NCI-H2029 (cell line): Measurements from ENCODE around the gene SLC26A2.
A peak's percentile ranks its signal among the peaks of the same experiment; 100 is the strongest.

Experiments
- DNase-seq: peaks from one replicate; lab custom pipeline; 2025; lab: John Stamatoyannopoulos, UW

Gene SLC26A2

DNA sequence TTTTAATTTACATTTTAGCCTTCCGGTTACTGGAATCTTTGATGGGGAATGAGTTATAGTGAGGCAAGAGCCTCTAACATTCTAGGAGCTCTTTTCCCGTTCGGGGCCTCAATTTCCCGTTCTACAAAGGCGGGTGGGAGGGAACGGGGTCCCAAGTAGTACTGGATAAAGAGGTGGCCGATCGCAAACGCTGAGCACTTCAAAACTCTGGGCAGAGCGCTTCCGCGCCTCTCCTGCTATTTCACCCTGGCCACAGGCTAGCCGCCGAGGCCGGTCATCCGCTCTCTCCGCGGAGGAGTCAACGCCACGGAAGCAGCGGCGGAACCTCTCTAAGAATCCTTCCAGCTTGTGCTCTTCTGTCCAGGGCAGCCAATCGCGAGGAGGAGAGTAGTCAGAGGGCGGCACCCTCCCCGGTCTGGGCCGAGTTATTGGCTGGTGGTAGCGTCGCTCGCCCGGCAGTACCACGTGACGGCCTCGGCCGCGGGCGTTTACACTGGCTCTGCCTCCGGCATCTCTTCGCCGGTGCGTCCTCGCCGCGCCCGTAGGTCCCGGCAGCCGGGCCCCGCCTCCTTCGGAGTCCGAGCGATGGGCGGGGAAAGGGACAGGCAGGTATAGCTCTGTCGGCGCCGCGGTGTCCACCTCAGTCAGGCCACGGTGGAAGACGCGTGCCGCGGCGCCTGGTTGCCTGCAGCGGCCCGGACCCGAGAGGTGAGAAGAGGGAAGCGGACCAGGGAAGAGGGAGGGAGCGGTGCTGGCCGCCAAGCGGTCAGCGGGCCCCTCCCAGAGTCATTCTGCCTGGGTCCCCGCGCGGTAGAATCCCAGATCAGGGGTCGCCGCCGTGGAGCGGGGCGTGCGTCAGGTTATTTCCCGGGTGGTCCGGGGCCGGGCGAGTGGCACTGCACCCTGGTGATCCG is at the start of gene SLC26A2:
Gene SLC26A2, plus strand, starts transcription at position 487 of the 914 bp plus-strand sequence. CDS start 16,895 bp downstream, outside the sequence.
- DNase-seq, result peak; percentile 97

DNA sequence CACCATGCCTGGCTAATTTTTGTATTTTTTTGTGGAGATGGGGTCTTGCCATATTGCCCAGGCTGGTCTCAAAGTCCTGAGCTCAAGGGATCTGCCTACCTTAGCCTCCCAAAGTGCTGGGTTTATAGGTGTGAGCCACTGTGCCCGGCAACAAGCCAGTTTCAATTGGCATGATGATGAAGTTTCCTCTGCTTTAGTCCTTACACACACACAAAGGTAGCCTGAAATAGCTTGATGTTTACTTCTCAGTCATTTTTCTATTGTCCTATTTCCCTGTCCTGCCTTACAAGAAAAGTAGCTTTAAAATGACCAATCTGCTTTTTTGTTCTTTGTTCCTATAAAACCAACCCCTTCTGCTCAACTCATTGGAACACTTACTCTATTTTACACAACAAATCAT is 49.5 kb upstream of the SLC26A2 start:
- DNase-seq, result no peak

DNA sequence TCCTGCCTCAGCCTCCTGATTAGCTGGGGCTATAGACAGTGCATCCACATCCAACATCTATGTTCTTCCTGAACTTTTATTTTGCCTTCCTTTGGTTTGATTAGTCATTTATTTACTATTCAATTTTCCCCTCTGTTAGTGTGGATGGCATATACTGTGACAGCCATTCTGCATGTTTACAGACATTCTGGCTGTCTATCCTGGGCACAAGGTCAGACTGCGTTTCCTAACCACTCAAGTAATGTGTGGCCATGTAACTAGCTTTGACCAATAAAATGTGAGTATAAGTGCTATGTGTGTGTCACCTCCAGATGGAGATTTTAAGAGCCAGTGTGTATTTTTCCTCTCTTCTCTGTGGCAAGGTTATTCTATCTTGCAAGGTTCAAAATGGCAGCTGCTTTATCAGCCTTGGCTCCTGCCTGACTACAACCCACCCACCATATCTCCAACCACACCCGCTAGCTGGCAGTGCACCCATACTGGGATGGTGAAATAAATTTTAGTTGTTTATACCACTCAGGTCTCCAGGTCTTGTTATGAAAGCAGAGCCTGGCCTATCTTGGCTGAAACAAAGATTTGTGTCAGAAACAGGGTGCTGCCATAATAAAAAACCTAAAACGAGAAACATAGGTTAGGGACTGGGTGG is 48.2 kb upstream of the SLC26A2 start:
- no peak for DNase-seq

DNA sequence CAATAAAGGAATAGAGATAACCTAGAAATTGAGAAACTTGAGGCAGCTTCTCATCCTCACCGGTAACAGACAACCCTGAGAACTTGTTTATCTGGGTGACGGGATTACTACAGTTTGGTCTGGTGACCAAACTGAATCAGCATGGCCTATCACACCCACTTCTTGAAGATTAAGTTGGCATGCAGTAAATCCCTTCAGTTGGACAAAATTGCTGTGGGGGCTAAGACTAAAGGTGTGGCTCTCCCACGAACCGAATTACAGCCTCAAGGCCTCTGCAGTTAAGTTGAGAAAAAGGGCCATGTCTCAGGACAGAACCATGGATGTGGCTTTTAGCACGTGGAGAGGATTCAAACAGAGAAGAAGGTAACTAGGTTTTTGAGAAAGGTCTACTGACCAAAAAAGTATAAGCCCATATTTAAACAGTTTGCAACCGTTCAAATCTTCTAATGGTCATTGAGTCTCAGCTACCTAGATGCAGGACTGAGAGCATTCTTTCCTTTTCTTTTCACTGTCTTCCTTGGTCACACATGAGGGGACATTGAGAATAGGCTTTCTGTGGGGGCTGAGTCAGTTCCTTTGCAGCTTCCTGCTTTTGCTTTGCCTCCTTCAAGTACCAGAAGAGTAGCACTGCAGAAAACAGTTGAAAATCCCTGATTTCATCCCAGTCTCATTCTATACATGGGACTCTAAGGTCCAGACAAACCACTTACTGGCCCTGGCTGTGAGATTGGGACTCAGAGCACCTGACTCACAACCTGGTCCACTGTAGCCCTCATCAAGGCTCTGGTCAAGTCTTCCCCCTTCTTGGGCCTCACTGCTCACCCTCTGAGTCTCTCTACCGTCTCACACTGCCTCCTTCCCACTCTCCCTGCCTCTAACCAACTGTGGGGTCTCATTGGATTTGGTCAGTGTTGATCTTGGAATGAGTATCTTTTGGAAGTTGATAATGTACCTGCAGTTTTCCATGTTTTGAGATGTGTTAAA is 46.8 kb upstream of the SLC26A2 start:
- no peak for DNase-seq

DNA sequence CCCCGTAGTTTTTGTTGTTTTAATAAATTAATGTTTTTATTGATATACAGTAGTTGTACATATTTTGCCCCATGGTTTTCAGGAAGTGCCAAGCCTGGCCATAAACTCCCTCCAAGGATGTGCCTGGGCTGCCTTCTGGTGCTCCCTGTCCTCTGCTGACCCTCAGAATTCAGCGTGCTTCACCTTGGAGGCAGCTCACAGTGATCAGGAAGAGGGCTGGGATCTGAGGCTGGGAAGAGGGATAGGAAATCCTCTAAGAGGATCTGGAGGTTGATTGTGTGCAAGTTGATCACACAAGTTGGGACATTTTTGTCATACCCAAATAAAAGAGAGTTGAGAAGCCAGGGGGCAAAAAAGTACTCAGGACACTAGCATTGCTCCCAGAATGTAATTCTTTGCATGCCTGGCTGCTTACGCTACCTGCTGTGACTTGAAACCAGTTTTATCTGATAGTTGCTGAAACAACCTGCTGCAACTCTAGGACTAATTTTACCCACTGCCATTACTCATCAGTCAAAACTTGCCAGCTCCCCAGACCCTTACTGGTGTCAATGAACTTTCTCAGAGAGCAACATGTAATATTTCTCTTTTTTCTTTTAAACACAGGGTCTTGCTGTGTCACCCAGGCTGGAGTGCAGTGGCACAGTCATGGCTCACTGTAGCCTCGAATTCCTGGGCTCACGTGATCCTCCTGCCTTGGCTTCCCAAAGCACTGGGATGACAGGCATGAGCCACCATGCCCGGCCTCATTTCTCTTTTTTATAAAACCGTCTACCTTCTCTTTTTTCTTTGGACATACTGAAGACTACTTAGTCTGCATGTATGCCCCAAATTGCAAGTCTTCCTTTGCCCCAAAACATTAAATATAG is 44.9 kb upstream of the SLC26A2 start:
- no peak for DNase-seq

DNA sequence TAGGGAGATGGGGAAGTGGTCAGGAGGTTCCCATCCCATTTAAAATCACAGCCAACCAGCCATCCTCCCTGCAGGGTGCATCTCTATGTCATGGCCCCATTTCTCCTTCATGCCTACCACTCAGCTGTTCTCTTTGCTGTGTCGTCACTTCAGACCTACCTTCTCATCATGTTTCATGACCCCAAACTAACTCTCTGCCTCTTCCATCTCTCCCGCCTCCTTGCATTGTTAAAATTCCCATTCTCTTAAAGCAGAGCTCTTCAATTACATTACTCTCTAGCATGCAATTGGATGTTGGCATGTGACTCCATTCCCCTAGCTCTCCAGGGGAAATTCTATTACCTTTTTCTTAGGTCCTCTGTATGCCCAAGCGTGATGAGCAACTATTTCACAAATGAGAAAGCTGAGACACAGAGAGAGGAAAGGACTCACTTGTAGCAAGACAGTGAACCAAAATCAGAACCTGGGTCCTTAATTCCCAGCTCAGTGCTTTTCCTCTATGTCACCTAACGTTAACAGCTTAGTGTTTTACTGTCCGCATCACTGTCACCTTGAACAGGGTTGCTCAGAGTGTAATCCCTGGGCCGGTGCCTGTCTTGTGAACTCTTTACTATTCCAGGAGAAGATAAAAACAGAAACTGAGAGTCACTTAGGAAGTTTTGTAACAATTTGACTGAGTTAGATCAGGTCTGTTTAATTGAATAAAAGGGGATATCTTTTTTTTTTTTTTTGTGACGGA is 44.1 kb upstream of the SLC26A2 start:
- no peak for DNase-seq

DNA sequence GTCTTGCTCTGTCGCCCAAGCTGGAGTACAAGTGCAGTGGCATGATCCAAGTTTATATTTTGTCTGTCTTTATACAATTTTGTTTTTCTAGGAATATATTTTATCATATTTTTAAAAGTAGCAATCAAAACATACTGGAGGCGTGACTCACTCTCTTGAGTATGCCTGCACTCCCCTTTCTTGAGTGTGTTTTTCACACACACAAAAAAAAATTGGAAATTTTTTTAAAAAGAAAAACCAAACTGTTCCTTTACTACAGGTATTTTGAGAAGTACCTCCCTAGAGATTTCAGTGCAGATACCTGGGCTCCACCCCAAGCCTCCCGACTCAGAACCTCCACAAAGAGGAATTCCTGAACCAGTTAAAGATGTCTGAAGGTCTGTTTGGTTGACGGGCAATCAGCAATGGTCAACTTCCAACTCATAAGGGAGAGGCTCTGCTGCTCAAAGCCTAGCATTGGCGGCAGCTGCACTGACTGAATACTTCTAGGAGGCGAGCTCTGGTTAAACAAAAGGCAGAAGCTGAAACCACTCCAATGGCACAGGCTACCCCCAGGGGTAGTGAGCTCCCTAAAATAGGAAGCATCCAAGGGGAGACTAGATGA is 43.4 kb upstream of the SLC26A2 start:
- DNase-seq, result no peak

DNA sequence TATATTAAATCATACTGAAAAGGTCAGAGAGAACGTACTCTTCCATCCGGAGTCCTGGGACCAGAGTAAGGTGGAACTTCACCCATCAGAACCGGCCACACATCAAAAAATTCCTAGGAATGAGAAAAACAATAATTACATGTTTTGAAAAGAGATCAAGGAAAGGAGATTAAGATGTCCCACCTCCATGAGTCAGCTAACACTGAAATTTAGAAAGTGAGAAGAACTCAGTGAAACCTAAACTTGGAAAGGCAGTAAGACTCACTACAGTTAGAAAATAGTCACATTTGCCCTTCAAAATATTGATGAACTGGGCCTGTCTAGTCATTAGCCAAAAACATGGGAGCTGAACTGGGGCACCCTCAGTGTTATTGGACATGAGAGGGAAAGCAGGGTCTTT is 39.0 kb upstream of the SLC26A2 start:
- no peak for DNase-seq

DNA sequence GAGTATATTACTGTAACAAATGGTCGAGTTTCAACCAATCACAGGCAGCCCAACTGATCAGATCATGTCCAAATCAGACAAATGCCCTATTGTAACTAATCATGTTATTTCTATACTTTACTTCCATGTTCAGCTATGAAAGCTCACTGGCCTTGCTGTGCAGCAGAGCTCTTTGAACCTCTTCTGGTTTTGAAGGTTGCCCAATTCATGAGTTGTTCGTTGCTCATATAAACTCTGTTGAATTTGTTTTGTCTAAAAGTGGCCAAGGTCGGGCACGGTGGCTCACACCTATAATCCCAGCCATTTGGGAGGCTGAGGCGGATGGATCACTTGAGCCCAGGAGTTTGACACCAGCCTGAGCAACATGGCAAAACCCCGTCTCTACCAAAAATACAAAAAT is 37.6 kb upstream of the SLC26A2 start:
- DNase-seq, result no peak

DNA sequence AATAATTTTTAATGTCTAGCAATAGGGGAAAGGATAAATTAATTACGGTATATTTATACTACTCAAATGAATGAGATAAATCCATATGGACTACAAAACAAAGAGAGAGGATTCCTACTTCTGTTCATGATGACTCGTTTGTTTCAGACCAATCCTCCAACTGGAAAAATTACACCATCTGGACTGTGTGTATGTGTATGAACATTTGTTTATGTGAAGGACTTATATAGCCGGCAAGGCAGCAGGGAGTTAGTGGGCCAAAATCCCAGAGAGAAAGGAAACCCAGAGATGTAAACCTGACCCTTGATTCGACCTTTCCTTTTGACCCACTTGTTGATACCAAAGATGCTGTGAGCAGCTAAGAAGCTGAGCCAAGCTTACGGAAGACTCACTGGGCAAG is 36.1 kb upstream of the SLC26A2 start:
- DNase-seq, result no peak

DNA sequence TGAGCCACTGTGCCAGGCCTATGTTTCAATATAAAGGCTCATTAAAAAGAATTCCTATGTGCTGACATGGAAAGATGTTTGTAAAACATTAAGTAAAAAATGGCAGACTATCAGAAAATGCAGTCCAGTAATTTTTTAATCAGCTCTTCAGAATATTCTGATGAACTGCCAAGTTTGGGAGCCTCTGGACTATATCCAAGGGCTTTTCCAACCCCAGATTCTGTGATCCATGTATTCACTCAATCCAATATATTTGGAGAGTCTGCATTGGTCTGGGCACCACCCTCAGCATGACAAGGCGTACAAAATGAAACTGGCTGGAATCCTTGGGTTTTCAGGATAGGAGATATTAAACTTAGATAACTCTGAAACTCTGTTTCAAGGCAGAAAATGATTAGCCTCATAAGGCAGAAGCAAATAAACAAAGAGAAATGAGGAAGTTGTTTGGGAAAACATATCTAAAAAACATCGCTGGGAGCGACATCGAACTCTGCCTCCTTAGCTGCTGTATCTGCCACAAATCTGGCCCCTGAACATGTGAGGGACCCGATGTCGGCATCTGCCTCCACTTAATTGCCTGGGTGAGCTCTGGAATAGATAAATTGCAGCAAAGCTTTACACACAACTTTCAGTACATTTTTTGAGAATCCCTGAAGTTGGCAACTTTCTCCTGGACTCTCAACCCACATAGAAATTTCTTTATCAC is 30.4 kb upstream of the SLC26A2 start:
- no peak for DNase-seq

DNA sequence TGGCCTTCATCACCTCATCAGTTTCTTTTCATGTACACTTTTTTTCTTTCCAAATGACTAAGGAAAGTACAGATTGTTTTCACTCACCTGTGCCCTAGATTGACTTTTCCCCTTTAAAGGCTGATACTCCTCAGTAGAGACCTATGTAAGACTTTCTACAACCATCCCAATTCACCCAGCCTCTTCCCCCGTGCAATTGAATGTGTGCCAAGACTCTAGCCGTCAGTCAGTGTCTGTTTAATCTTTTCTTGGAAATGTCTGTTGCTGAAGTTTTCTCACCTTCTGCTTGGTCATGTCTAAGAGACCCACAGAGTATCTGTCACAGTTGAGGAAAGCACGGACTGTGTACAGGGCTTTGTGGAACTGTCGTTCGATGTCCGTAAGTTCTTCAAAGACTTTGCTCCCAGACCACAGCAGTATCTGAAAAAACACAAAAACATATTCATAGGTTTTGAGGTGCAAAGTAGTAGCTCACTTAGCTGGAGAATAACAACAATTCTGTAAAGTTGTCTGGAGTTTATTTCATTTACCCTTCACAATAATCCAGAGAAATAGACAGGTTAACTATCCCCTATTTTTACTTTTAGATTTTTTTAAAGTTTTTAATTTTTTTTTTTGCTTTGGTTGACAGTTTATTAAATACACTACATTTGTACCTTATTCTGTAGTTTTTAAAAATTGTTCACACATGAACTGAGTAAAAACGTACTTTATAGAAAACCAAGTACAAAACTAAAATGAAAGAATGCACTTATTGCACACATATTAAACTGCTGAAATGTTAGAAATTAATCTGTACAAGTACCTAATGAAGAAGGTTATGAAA is 29.6 kb upstream of the SLC26A2 start:
- no peak for DNase-seq

DNA sequence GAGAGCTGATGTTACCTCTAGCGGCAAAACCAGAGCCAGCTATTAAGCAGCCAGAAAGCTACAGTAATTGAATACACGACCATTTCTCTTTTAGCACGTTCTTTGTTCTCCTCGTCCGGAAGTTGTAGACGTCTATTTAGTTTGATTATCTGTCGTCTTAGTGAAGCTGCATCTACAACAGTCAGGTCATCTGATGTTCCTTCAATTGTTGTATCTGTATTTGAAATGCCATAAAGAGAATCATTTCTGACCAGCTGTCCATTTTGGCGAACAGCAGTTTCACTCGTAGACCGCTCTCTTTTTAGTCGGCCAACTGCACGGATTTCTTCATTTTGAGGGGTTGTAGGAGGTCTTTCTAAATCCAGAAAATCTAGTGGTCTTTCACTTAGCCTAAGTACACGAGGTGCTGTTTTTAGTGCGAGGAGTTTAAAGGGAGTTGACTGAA is 28.5 kb upstream of the SLC26A2 start:
- DNase-seq, result peak; percentile 44

DNA sequence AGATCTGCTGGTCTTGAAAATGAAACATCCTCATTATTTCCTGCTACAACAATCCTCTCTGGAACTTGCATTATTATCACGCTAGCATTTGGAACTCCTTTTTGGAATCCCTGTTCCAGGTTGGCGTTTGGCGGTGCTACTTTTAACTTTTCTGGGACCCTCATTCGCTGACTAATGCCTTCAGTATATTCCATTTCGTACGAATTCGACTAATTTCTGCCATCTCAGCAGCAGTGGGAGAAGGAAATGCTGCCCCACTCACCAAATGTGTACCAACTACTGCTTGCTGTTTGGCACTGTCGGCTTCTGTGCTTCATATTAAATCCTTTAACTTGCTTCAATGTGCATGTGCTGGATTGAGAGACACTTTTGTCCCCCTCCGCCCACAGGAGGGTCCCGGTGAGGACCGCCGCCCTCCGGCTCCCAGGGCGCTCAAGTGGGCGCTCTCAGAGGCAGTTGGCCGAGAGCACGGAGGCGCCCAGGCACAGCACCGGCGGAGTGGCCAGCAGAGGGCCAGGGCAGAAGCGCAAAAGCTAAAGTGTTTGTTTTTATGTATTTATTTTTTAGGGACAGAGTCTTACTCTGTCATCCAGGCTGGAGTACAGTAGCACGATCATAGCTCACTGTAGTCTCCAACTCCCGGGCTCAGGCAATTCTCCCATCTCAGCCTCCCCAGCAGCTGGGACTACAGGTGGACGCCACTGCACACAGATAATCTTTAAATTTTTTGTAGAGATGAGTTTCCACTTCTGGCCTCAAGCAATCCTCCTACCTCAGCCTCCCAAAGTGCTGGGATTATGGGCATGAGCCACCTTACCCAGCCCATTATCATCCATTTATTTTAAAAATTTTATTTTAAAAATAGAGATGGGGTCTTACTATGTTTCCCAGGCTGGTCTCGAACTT is 27.9 kb upstream of the SLC26A2 start:
- peak; percentile 55 for DNase-seq

DNA sequence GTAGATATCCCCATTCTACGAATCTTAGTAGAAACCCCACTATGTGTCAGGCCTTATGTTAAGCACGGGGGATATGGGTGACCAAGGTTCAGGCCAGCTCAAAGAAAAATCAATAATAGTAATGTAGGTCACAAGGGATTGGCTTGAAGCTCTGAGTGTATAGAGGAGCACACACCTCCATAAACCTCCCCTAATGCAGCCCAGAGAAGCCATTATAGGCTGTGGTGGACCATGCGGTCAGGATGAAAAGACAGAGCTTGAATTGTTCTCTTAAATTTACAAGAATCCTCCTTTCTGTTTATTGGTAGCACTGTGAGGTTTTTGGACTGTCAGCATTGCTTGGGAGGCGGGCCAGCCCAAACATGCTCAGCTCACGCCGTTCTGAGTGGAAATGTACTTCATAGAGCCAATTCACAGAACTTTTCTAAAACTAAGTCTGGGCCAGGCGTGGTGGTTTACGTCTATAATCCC is 25.1 kb upstream of the SLC26A2 start:
- DNase-seq, result no peak

DNA sequence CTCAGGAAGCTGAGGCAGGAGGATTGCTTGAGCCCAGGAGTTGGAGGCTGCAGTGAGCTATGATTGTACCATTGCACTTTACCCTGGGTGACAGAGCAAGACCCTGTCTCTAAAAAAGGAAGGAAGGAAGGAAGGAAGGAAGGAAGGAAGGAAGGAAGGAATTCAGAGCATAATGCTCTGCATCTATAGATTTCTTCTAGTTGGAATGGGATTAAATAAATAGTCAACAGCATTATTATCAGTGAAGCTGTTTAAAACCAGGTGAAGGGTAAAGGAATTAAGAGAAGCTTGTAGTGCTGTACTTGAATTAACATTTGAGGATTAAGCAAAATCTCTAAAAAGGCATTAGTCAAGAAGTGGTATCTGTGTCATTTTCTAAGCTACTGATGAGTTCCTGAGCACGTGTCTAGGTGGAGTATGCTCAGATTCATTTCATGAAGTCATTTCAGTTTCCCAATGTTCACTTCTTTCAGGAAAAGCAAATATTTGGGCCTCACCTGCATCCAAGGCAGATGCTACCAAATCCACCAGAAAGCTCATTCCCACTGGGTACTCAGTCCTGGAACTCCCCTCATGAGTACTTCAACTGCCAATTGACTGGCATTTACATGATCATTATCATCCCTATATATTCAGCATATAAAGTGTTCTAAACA is 24.4 kb upstream of the SLC26A2 start:
- no peak for DNase-seq

DNA sequence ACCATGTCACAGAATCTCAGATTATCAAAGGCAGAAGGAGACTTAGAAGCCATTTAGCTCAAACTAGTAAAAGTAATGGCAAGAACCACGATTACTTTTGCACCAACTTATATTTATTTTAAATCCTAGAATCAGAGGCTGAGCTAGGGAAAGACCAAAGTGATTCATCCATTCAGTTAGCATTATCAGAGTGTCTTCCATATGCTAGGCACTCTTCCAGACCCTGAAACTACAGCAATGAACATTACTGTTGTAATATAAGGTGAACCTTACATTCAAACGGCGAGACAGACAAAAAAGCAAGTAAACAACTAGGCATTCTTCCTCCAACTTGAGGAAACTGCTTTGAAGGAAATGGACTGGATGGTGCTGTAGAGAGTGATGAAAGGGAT is 23.9 kb upstream of the SLC26A2 start:
- DNase-seq, result no peak
